ENCODE data around the gene FAM118B.

Gene FAM118B

GRCh38 chr11:126214441-126214840 is 2.9 kb downstream of the FAM118B start:
- in situ Hi-C loops (cut with HindIII; ENCODE audit: low sequenced_read_pairs) = no loop called here
- no peak for DNase-seq (ENCODE audit: low read depth)
- H3K4me3 ChIP-seq (ENCODE audit: low read depth, low read length) = no peak overlapping the region
- TF ChIP-seq CTCF (IDR thresholded peaks at IDR 0.05; ENCODE audit: low read depth, low read length, missing control alignments) = no peak

DNA sequence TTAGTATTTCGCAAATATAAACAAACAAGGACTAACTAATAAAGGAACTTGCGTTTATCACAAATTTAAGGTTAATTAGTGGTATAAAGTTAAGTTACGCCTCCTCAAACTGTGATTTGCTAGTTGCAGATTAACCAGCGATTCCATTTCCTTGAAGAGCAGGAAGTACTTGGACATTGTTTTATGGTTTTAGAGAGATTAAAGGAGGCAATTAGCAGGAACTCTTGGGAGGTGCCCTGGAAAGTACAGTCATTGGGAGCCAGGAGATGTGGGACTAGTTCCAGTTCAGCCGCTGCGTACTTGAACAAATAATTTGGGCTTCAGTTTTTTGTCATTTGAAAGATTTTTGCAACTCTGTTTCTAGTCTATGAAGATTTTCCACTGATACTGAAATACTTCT is 3.3 kb downstream of the FAM118B start:
- in situ Hi-C loops (cut with HindIII; ENCODE audit: low sequenced_read_pairs) = no loop called here
- TF ChIP-seq CTCF (IDR thresholded peaks at IDR 0.05; ENCODE audit: low read depth, low read length, missing control alignments) = no peak
- H3K4me3 ChIP-seq (ENCODE audit: low read depth, low read length) = no peak overlapping the region

GRCh38 chr11:126216526-126217305 is 5.1 kb downstream of the FAM118B start:
- no peak for DNase-seq (ENCODE audit: low read depth)
- in situ Hi-C loops (cut with HindIII; ENCODE audit: low sequenced_read_pairs) = no loop called here
- TF ChIP-seq CTCF (IDR thresholded peaks at IDR 0.05; ENCODE audit: low read depth, low read length, missing control alignments) = no peak
- H3K4me3 ChIP-seq (ENCODE audit: low read depth, low read length) = no peak overlapping the region

More for the DNA sequence above, 3.3 kb downstream of the FAM118B start:
- DNase-seq (ENCODE audit: low read depth) = no peak

DNA sequence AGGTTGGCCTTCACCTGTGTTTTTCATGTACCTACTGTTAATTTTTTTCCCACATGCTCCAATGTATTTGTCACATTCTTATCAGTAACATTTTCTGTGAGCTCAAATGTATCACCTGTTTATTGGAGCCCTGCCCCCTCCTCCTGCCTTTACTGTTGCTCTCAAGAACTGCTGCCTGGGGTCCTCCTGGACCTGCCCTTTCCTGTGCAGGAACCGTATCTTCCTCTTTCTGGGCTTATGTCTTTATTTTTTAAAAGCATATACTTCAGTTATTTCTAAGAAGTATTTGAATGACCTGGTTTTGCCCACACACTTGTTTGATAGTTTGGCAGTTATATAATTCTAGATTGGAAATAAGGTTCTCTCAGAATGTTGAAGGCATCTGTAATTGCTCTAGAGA is 5.9 kb downstream of the FAM118B start:
- no peak overlapping the region for H3K4me3 ChIP-seq (ENCODE audit: low read depth, low read length)
- no peak for TF ChIP-seq CTCF (IDR thresholded peaks at IDR 0.05; ENCODE audit: low read depth, low read length, missing control alignments)
- in situ Hi-C loops (cut with HindIII; ENCODE audit: low sequenced_read_pairs) = no loop called here
- no peak for DNase-seq (ENCODE audit: low read depth)

- in situ Hi-C loops (cut with HindIII; ENCODE audit: low sequenced_read_pairs) = no loop called here
- TF ChIP-seq CTCF (IDR thresholded peaks at IDR 0.05; ENCODE audit: low read depth, low read length, missing control alignments) = no peak
- no peak for DNase-seq (ENCODE audit: low read depth)
- H3K4me3 ChIP-seq (ENCODE audit: low read depth, low read length) = no peak overlapping the region
Observed at GRCh38 chr11:126219547-126219946, 8.0 kb downstream of the FAM118B start.

DNA sequence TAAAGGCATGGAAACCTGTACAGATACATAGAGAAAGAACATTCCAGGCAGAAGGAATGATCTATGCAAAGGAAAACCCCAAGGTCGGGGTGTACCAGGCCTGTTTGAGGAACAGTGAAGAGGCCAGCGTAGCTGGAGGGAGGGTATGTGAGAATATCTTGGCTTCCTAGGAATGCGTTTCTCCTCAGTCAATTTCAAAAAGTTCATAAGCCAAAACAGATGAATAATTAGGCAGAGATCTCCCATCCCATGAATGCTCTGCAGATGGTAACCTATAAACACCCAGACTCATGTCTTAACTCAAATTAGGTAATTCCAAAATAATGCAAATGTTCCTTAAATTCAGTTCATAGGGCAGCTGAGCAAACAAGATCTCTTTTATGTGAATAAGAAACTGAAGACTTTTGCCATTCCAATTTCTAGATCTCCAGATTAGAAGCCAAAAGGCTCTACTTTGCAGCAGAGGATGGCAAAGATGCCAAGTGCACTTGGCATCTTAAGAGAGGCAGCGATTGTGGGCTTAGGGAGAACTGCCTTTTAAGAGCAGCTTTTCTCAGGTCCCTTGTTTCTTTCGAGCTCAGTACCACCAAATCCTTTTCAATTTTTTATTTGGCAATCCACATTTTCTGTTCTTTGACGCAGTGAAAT is 13.2 kb downstream of the FAM118B start:
- DNase-seq (ENCODE audit: low read depth) = no peak
- in situ Hi-C loops (cut with HindIII; ENCODE audit: low sequenced_read_pairs) = no loop called here
- no peak for TF ChIP-seq CTCF (IDR thresholded peaks at IDR 0.05; ENCODE audit: low read depth, low read length, missing control alignments)
- H3K4me3 ChIP-seq (ENCODE audit: low read depth, low read length) = no peak overlapping the region

Measured in astrocyte of the cerebellum (primary cell).